ENCODE data around the gene PIK3C3. TPM values are rescaled to one million over a fixed set of nuclear protein-coding genes. Genes with fewer than 3 reads are reported as not detected.

Gene PIK3C3
- total and polyA plus RNA-seq, 9 donors: 24.4 to 60.3 (median 47.7) TPM

GRCh38 chr18:42038936-42039335 is 83.9 kb downstream of the PIK3C3 start:
- Histone ChIP-seq H3K4me1 (ENCODE audit: insufficient read depth) (no peaks in the 10 kb centered on the region), H3K9me3 (no peaks in the 10 kb centered on the region), H3K27ac (no peak overlapping the region), H3K36me3 (no peaks in the 10 kb centered on the region), H3K27me3 (no peaks in the 10 kb centered on the region), H3K4me3 (no peak overlapping the region)
- no peak for DNase-seq
- 0 to 32% (median 31%) methylated on average over 1 of the region's 1 CpG for WGBS, 3 donors
- no peak for TF ChIP-seq CTCF (IDR thresholded peaks at IDR 0.05)
- TF ChIP-seq POLR2A (IDR thresholded peaks at IDR 0.05): no peak
- no peak for TF ChIP-seq EP300 (IDR thresholded peaks at IDR 0.05)
- intact Hi-C loops (cut with DNase I): no loop called here

GRCh38 chr18:42039396-42039795 is 84.4 kb downstream of the PIK3C3 start:
- WGBS, 3 donors: 90 to 98% (median 94%) methylated on average over 1 of the region's 1 CpG
- Histone ChIP-seq H3K36me3 (no peaks in the 10 kb centered on the region), H3K9me3 (no peaks in the 10 kb centered on the region), H3K27me3 (no peaks in the 10 kb centered on the region), H3K4me1 (ENCODE audit: insufficient read depth) (no peaks in the 10 kb centered on the region), H3K27ac (no peak overlapping the region), H3K4me3 (no peak overlapping the region)
- TF ChIP-seq POLR2A (IDR thresholded peaks at IDR 0.05): no peak
- no peak for TF ChIP-seq EP300 (IDR thresholded peaks at IDR 0.05)
- TF ChIP-seq CTCF (IDR thresholded peaks at IDR 0.05): no peak
- DNase-seq: no peak
- intact Hi-C loops (cut with DNase I): no loop called here

- TF ChIP-seq POLR2A (IDR thresholded peaks at IDR 0.05) (no peak), EP300 (IDR thresholded peaks at IDR 0.05) (no peak), CTCF (IDR thresholded peaks at IDR 0.05) (no peak)
- 12 to 52% (median 18%) methylated on average over 1 of the region's 1 CpG for WGBS, 3 donors
- Histone ChIP-seq H3K27ac (no peak overlapping the region), H3K9me3 (no peaks in the 10 kb centered on the region), H3K4me3 (no peak overlapping the region), H3K36me3 (no peaks in the 10 kb centered on the region), H3K27me3 (no peaks in the 10 kb centered on the region), H3K4me1 (ENCODE audit: insufficient read depth) (no peaks in the 10 kb centered on the region)
- intact Hi-C loops (cut with DNase I): no loop called here
- DNase-seq: no peak
These were observed 86.8 kb downstream of the PIK3C3 start for GRCh38 chr18:42041793-42042192.

- intact Hi-C loops (cut with DNase I): no loop called here
- TF ChIP-seq EP300 (IDR thresholded peaks at IDR 0.05): no peak
- no peak for TF ChIP-seq CTCF (IDR thresholded peaks at IDR 0.05)
- no peak for TF ChIP-seq POLR2A (IDR thresholded peaks at IDR 0.05)
- Histone ChIP-seq H3K9me3 (no peaks in the 10 kb centered on the region), H3K4me3 (no peak overlapping the region), H3K4me1 (ENCODE audit: insufficient read depth) (peaks cover 2% of the 10 kb centered on the region), H3K36me3 (no peaks in the 10 kb centered on the region), H3K27me3 (no peaks in the 10 kb centered on the region), H3K27ac (no peak overlapping the region)
- no peak for DNase-seq
- WGBS, 3 donors: 98 to 100% (median 100%) methylated on average over 1 of the region's 1 CpG
These were observed 90.3 kb downstream of the PIK3C3 start for GRCh38 chr18:42045346-42045745.

- Histone ChIP-seq H3K36me3 (no peaks in the 10 kb centered on the region), H3K9me3 (no peaks in the 10 kb centered on the region), H3K27me3 (no peaks in the 10 kb centered on the region), H3K4me3 (no peak overlapping the region), H3K27ac (no peak overlapping the region), H3K4me1 (ENCODE audit: insufficient read depth) (peaks cover 2% of the 10 kb centered on the region)
- no peak for DNase-seq
- intact Hi-C loops (cut with DNase I): no loop called here
- TF ChIP-seq POLR2A (IDR thresholded peaks at IDR 0.05): no peak
- TF ChIP-seq CTCF (IDR thresholded peaks at IDR 0.05): no peak
- TF ChIP-seq EP300 (IDR thresholded peaks at IDR 0.05): no peak
These were observed 92.7 kb downstream of the PIK3C3 start for GRCh38 chr18:42047721-42048120.

All from ovary (tissue), 9 donors.